Myocyte (in vitro differentiated cells): ENCODE data around the gene LSM10. TPM values are rescaled to one million over a fixed set of nuclear protein-coding genes. Genes with fewer than 3 reads are reported as not detected.

Experiments
- DNase-seq: peaks from one replicate; pipeline ENCODE4 v3.0.0-alpha.2; 2012; ENCODE audit warnings: low read depth
- total RNA-seq: library from RNA; depleted of rRNA; stranded (reverse); fragments of >200 nt; gene quantifications from 2 replicates; pipeline ENCODE4 v1.2.3, GENCODE V29; 2014

LSM10 gene
- total RNA-seq, 1 donor from 2014 or later: 6.2 TPM

DNA sequence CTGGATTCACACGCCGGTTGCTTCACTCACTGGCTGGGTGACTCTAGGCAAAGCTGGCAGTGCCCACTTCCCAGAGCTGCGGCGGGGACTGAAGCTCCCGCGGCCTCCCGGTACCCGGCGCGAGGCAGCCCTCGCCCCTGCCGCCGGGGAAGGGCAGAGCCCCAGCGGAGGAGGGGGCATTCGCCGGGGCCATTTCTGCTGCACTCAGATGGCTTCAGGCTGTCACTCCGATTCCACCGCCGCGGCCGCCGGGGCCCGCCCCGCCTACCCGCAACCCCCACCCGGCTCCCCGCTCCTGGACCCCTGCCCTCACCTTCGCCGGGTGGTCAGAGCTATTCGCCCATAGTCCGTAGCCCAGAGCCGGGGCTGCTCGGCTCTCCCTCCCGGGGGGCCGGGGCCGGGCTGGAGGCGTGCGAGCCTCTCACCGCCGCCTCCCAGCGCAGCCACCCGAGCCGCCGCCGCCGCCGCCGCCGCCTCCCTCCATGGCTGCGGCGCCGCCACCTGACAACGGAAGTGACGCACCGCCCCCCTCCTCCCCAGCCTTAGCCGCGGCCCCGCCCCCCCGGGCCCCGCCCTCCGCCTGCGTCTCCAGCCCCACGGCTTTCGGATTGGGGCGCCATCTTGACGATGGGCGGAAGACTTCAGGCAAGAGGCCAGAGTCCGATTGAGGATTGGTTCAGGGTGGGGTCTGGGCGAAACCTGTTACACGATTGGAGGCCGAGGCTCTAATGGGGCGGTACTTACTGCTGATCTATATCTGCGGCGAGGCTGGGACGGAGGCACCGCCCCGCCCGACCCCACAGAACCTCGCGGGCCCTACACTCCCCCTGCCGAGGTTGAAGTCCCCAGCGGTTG is 12.1 kb downstream of the LSM10 start, which contains the start of gene STK40:
Gene STK40, minus strand, starts transcription at position 515 of the 855 bp plus-strand sequence. CDS start 24,592 bp downstream, outside the sequence.
- peak; percentile 99 for DNase-seq

DNA sequence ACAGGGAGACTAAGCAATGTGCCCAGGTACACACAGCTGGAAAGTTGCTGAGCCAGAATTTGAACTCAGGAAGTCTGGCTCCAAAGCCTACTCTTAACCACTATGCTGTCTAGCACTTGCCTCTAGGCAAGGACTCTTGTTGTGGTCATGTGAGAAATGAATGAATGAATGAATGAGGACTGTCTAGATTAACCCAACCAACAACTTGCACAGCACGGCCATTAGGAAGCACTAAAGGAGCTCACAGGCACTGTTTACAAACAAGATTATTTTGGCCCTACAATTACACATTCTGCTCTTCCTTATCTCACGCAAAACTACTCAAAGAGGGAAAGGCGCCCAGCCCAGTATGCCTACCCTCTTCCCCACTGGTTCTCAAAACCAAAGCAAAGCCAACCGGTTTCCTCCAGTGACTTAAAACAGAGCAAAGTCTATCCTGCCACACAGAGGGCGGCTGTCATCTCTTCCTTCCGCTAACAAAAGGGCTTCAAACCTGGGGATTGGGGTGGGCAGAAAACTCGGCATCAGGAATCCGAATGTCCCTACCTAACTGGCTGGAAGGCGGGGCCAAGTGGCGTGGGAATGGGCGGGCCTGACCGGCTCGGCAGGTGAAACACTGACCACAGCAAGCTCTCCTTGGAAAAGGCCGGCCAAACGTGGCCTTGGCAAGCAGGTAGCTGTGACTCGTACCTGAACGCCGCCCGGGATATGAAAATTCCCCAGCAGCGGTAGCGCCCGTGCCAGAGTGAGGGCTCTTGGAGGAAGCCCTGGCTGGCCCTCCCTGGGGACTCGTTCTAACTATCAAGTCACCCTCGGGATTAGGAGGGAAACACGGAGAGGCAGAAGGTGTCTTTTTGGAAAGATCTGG is 12.9 kb downstream of the LSM10 start:
- peak; percentile 28 for DNase-seq

DNA sequence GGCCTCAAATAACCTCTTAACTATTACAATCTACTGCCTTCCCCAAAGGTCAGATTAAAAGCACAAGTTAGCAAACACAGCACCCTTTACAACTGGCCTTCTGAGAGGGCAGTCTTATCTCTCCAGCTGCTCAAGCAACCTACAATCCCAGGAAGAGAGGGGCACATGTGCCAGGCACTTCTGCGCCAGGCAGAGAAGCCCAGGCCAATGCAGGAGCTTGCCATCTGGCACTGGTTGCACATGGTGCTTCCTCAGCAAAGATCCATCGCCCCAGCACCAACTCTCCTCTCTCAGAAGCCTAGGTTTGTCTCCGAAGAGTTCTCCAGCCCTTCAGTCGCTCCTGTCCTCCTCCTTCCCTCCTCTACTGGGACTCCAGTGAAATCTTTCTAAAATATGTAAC is 14.5 kb downstream of the LSM10 start:
- no peak for DNase-seq

DNA sequence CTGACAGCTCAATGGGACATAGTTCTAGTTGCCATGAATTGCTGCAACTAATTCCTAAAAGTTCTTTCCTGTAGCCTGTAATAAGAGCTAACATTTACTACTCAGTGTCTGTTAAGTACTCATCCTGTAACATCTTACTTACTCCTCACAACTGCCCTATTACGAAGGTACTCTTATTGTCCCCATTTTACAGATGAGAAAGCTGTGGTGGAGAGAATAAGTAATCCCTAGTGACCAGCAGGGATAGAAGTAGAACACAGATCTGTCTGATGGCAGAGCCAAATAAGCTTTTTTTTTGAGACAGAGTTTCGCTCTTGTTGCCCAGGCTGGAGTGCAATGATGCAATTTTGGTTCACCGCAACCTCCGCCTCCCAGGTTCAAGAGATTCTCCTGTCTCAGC is 15.0 kb downstream of the LSM10 start:
- no peak for DNase-seq

DNA sequence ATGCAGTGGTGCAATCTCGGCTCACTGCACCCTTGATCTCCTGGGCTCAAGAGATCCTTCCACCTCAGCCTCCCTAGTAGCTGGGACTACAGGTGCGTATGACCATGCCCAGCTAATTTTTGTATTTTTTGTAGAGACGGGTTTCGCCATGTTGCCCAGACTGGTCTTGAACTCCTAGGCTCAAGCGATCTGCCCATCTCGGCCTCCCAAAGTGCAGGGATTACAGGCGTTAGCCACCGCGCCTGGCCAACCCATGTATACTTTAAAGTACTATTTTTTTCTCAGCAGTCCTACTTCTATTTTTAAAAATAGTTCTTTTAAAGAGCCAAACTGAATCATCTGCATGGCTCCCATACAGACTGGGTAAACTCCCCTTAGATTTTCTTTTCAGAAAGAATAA is 15.5 kb downstream of the LSM10 start:
- no peak for DNase-seq

DNA sequence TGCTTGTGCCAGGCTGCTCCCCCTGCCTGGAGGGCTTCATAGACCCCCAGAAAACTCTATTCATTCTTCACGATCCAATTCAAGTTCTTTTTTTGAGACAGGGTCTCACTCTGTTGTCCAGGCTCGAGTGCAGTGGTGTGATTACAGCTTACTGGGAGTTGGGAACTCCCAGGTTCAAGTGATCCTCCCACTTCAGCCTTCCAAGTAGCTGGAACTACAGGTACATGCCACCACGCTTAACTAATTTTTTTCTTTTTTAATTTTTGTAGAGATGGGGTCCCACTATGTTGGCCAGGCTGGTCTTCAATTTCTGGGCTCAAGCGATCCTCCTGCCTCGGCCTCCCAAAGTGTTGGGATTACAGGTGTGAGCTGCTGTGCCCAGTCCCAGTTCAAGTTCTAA is 16.3 kb downstream of the LSM10 start:
- DNase-seq: no peak

DNA sequence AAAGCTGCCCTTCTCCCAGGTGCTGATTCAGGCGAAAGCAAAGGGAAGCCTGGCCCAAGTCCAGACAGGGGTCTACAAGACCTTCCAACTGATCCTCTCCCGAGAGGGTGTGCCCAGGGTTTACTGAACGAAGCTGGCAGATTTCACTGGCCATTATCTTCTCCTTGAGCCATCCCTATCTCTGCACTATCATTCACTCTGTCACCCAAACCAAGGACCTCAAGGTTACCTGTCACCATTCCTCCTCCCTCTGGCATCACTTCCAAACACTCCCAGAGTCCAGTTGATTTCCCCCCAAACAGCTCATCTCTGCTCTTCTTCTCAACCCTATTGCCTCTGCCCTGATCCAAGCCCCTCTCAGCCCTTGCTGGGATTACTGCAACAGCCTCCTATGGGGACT is 16.9 kb downstream of the LSM10 start:
- DNase-seq: no peak

- no peak for DNase-seq
These were observed 17.5 kb downstream of the LSM10 start for GRCh38 chr1:36380143-36380619.

- no peak for DNase-seq
These were observed 19.8 kb downstream of the LSM10 start for GRCh38 chr1:36377791-36378492.

- DNase-seq: no peak
These were observed 25.1 kb downstream of the LSM10 start for GRCh38 chr1:36372617-36373016.

- DNase-seq: peak; percentile 78
These were observed 28.4 kb downstream of the LSM10 start for GRCh38 chr1:36369061-36369861.

DNA sequence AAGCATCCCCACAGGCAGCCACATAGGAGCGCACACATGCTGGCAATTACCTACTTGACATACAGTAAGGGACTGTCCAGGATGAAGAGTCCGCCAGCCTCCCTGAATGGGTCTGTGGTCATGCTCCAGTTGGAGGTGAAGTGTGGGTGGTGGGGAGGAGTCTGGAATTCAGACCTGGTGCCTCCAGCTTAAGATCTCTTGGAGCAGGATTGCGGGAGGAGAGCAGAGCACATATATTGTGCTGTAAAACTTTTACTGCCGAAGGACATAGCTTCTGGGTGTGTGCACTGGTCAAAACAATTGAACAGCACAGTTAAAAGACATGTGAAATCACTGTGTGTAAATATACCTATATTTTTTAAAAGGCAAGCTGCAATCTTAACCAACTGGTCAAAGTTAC is 29.9 kb downstream of the LSM10 start:
- DNase-seq: no peak

GRCh38 chr1:36367066-36367465 is 30.6 kb downstream of the LSM10 start:
- no peak for DNase-seq

DNA sequence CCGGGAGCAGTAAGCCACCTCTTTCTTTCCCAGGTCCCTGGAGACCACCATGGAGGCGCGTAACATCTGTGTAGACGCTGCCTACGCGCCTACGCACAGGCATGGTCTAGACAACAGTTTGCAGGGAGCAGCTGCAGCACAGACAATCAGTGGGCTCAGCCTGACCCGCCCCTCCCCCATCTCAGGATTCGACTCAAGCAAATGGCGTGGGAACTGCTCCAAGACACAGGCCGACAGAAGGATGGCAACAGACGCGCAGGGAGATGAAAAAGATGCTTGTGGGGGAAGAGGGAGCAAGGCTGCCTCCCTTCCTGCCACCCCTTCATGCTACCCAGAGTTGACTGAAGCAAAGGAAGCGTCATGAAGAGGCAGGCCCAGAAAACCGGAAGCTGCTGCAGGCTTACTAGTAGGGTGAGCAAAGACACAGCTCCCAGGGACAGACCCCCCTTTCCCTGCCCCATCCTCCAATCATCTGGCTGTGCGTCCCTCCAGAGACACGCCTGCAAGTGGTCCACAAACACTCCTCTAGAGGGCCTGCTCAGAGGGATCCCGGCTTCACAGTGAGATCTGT is 31.5 kb downstream of the LSM10 start:
- DNase-seq: peak; percentile 96

DNA sequence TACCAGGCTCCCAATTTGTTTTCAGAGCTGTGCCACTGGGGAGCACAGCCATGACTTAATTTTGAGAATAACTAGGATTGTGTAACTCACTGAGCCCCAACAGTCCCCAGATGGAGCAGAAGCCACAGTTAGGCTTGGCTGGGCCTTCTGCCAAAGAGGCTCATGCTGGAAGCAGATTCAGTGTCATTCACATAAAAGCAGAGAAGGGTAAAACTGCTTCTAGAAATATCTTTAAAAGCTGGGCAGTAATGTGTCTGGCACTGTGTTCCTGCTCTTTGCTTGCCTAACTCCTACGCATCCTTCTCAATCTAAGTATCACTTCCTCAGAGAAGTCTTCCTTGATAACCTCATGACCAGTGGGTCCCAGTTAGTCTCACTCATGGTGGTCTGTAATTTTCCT is 32.3 kb downstream of the LSM10 start:
- peak; percentile 84 for DNase-seq

GRCh38 chr1:36359911-36360550 is 37.7 kb downstream of the LSM10 start:
- DNase-seq: no peak

DNA sequence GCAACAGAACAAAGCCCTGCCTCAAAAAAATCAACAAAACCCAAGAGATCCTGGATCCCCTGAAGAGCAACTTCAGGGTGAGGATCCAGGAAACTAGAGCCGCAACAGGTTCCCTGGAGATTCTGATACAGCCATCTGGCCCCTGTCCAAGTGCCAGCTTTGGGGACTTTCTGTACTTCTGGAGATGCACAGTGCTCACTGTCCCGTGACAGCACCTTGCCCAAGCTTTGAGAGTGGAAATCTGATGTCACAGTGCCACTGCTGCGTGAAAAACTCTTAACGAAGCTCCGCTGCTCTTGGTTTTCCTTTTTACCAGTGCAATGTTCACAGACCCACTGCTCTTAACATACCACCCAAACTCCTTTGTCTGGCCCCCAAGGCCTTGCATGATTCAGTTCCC is 38.3 kb downstream of the LSM10 start:
- no peak for DNase-seq

GRCh38 chr1:36358514-36359084 is 39.1 kb downstream of the LSM10 start:
- no peak for DNase-seq

GRCh38 chr1:36355811-36356210 is 41.9 kb downstream of the LSM10 start:
- no peak for DNase-seq
